Right lobe of liver (tissue), 6 donors: ENCODE results near the gene AGO3. TPM values are rescaled to one million over a fixed set of nuclear protein-coding genes. Genes with fewer than 3 reads are reported as not detected.
"Not testable (repeated sequence)": the region's sequence is repeated elsewhere in the genome, so short reads cannot be mapped to it uniquely, and the experiment has no call there.

ENCODE experiments used
- ATAC-seq, 4 donors: fragments of 200-7000 bp; cut with Tn5 transposase; one replicate each; pipeline ENCODE4 v1.9.1; 2020; ENCODE audit warnings: mild to moderate bottlenecking in 4 of 4, moderate library complexity in 4 of 4
- DNase-seq, 3 donors: peaks; one replicate each; pipeline ENCODE4 v3.0.0-alpha.2; 2020
- H3K27ac ChIP-seq, 3 donors: fragments of 200-600 bp; one replicate each; pipeline ENCODE4 v1.8.0; 2022
- H3K27me3 ChIP-seq, 2 donors: fragments of 200-600 bp; one replicate each; pipeline ENCODE4 v1.8.0; 2022
- H3K36me3 ChIP-seq, 4 donors: fragments of 200-600 bp; sonication (generic) in 1 of 4; one replicate each; pipeline versions ENCODE4 v1.5.1 to v1.8.0; 2017 to 2022; ENCODE audit warnings: control low read depth in 1 of 4
- H3K4me1 ChIP-seq, 4 donors: fragments of 200-600 bp; sonication (generic) in 1 of 4; one replicate each; pipeline versions ENCODE4 v1.5.1 to v1.8.0; 2017 to 2022; ENCODE audit warnings: control low read depth in 1 of 4
- H3K4me3 ChIP-seq, 3 donors: fragments of 200-600 bp; one replicate each; pipeline ENCODE4 v1.8.0; 2022
- H3K9me3 ChIP-seq, 4 donors: fragments of 200-600 bp; sonication (generic) in 1 of 4; one replicate each; pipeline versions ENCODE4 v1.5.1 to v1.8.0; 2017 to 2022; ENCODE audit warnings: control low read depth in 1 of 4
- POLR2A ChIP-seq: fragments of 450-650 bp; IDR thresholded peaks from one replicate; pipeline ENCODE4 v1.6.1; 2017; ENCODE audit warnings: antibody characterized with exemption, mild to moderate bottlenecking
- WGBS: methylation state at CpG from one replicate; pipeline ENCODE4 v1.1.6; 2018; ENCODE audit warnings: low coverage, low lambda C conversion rate; ENCODE audit not compliant: insufficient coverage; ENCODE audit errors: missing lambda C conversion rate; 5-methylcytosine and 5-hydroxymethylcytosine counted together
- intact Hi-C, 2 donors: fragments of 100-400 bp; cut with DNase I; formaldehyde crosslinking; loops; one replicate each; pipeline versions ENCODE4 v1.11.2 to v1.14.1; 2022
- total RNA-seq, 6 experiments: library from RNA; depleted of rRNA in 2 of 6; stranded (reverse); fragments of >200 nt in 2 of 6; fragmentation: NEBNext Ultra II Directional in 3 of 6; extraction: Animal tissue kit (Norgen Biotek cat#: 25700) in 3 of 6; gene quantifications; one replicate each; pipeline versions ENCODE4 v1.1.0 to v1.2.4, GENCODE V29; 2016 to 2023
- TF ChIP-seq, protein P1 (sequence below), 4 donors: fragments of 200-600 bp in 3 of 4; fragments of 450-650 bp in 1 of 4; IDR thresholded peaks; one replicate each; pipeline versions ENCODE4 v1.5.1 to v1.8.0; 2016 to 2022; ENCODE audit warnings: antibody characterized with exemption in 4 of 4, mild to moderate bottlenecking in 2 of 4
- donor health status: DM: no; HTN: yes; CAD: no.
- donor health status: DM: no; HTN: no; CAD: no.
- donor health status: DM: no; HTN: no; CAD: no.
- donor health status: DM: no; HTN: yes; CAD: no.
- donor health status: DM: no; HTN: yes; CAD: no.

Gene AGO3
- total RNA-seq, 6 experiments from 2014 or later, result 7.0 to 16.2 (median 13.1) TPM

DNA sequence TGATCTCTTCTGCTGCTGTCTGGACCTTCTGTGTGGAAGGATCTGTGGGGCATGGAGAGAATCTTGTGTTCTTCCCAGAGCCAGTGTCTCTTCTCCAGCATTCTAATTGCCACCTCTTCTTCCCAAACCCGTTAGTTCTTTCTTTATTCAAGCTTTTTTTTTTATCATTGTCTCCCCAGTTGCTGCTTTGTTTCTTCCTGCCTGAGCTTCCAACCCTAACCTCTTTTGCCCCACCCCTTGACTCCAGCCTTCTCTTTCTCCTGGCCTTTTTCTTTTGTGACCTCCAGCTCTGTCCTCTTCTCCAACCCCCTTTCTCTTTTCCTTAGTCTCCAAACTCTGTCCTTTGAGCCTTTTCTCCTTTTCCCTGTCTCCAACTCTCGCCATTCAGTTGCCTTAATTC is 43.4 kb upstream of the AGO3 start:
- WGBS, result 92% methylated on average over 2 of the region's 2 CpGs
- intact Hi-C loops, result no loop called here
- no peak for DNase-seq
- H3K36me3 ChIP-seq, result peaks cover 0 to 7% (median 3%) of the 10 kb centered on the region in 4 donors
- H3K27ac ChIP-seq, result no peak overlapping the region
- H3K27me3 ChIP-seq, result no peaks in the 10 kb centered on the region
- no peaks in the 10 kb centered on the region for H3K9me3 ChIP-seq
- ATAC-seq, result no peak
- H3K4me1 ChIP-seq, result no peaks in the 10 kb centered on the region
- TF ChIP-seq POLR2A, result no peak
- TF ChIP-seq, protein P1, sequence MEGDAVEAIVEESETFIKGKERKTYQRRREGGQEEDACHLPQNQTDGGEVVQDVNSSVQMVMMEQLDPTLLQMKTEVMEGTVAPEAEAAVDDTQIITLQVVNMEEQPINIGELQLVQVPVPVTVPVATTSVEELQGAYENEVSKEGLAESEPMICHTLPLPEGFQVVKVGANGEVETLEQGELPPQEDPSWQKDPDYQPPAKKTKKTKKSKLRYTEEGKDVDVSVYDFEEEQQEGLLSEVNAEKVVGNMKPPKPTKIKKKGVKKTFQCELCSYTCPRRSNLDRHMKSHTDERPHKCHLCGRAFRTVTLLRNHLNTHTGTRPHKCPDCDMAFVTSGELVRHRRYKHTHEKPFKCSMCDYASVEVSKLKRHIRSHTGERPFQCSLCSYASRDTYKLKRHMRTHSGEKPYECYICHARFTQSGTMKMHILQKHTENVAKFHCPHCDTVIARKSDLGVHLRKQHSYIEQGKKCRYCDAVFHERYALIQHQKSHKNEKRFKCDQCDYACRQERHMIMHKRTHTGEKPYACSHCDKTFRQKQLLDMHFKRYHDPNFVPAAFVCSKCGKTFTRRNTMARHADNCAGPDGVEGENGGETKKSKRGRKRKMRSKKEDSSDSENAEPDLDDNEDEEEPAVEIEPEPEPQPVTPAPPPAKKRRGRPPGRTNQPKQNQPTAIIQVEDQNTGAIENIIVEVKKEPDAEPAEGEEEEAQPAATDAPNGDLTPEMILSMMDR (IDR thresholded peaks at IDR 0.05), result no peak
- no peak overlapping the region for H3K4me3 ChIP-seq

DNA sequence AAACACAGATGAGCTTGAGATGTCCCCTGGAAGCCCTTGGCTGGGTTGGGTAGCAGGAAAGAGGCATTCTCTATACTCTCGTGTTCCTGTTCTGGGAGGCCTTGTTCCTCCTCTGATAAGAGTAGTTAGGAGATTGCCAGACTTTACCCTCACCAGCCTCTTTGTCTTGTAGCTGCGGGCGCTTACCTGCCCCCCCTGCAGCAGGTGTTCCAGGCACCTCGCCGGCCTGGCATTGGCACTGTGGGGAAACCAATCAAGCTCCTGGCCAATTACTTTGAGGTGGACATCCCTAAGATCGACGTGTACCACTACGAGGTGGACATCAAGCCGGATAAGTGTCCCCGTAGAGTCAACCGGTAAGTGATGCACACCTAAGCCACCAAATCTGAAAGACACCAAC is 42.6 kb upstream of the AGO3 start:
- intact Hi-C loops, result no loop called here
- no peak for ATAC-seq
- no peak for TF ChIP-seq POLR2A
- TF ChIP-seq, protein P1 (IDR thresholded peaks at IDR 0.05), result no peak
- H3K4me1 ChIP-seq, result no peaks in the 10 kb centered on the region
- no peak overlapping the region for H3K27ac ChIP-seq
- H3K36me3 ChIP-seq, result peaks cover 0 to 12% (median 3%) of the 10 kb centered on the region in 4 donors
- H3K27me3 ChIP-seq, result no peaks in the 10 kb centered on the region
- WGBS, result 90% methylated on average over 7 of the region's 11 CpGs
- no peaks in the 10 kb centered on the region for H3K9me3 ChIP-seq
- no peak for DNase-seq
- H3K4me3 ChIP-seq, result no peak overlapping the region

DNA sequence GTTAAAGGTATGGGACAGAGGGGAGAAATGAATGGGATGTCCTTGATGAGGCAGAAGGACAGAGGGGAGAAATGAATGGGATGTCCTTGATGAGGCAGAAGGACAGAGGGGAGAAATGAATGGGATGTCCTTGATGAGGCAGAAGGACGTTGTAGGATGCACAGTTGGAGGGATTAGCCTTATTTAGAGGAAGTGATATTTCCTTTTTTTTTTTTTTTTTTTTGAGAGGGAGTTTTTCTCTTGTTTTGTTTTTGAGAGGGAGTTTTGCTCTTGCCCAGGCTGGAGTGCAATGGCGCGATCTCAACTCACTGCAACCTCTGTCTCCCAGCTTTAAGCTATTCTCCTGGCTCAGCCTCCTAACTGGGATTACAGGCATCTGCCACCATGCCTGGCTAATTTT is 41.9 kb upstream of the AGO3 start:
- 76% methylated on average over 3 of the region's 3 CpGs for WGBS
- H3K27me3 ChIP-seq, intact Hi-C loops, H3K9me3 ChIP-seq, ATAC-seq, DNase-seq, H3K27ac ChIP-seq, H3K4me1 ChIP-seq, H3K4me3 ChIP-seq: not testable (repeated sequence)
- H3K36me3 ChIP-seq, result peaks cover 0 to 17% (median 7%) of the 10 kb centered on the region in 4 donors

DNA sequence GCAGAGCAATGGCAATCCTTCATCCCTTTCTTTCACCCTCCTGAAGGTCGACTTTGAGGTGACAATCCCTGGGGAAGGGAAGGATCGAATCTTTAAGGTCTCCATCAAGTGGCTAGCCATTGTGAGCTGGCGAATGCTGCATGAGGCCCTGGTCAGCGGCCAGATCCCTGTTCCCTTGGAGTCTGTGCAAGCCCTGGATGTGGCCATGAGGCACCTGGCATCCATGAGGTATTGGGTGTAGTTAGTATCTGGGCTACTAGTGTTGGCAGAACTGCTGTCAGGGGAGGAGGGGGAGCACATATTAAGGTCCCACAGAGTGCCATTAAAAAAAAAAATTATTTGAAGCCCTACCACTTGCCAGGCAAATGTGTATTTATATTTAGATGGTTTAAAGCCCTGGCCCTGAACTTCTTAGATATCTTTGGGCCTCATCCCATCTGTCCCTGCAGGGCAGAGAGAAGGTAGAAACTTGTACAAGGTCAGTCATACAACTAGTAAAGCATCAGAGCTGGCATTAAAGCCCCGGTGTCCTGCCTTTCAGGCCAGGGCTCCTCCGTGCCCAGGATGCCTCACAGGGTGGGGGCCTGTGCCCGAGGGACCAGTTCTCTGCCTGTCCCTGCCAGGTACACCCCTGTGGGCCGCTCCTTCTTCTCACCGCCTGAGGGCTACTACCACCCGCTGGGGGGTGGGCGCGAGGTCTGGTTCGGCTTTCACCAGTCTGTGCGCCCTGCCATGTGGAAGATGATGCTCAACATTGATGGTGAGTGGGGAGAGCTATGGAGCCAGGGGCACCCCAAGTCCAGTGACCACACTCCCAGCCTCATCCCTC is 37.6 kb upstream of the AGO3 start:
- Histone ChIP-seq H3K9me3 (no peaks in the 10 kb centered on the region), H3K36me3 (peaks cover 0 to 39% (median 8%) of the 10 kb centered on the region in 4 donors), H3K4me3 (no peak overlapping the region), H3K27me3 (no peaks in the 10 kb centered on the region), H3K4me1 (no peaks in the 10 kb centered on the region), H3K27ac (no peak overlapping the region)
- ATAC-seq (peak in 1 of 4 donors; percentile 49), DNase-seq (peak in 1 of 3 donors; percentile 25)
- TF ChIP-seq POLR2A, result no peak
- TF ChIP-seq, protein P1 (IDR thresholded peaks at IDR 0.05), result no peak
- 98% methylated on average over 6 of the region's 14 CpGs for WGBS
- intact Hi-C loops, result no loop called here

DNA sequence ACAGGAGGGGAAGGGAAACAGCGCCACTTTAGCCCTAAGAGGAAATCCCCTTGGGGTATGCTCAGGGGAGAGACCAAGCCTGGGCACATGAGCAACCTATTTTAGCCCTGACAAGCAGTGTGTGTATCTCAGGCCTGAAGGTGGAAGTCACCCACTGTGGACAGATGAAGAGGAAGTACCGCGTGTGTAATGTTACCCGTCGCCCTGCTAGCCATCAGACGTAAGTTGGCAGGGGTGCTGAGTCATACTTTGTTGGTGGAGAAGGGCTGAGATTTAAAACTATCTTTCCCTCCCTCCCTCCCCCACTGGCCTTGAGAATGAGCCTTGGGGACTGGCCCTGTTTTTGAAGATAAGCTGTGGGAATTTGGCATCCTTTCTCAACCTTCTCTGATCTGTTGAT is 36.7 kb upstream of the AGO3 start:
- no peak for TF ChIP-seq POLR2A
- TF ChIP-seq, protein P1 (IDR thresholded peaks at IDR 0.05), result no peak
- Histone ChIP-seq H3K27me3 (no peaks in the 10 kb centered on the region), H3K27ac (no peak overlapping the region), H3K9me3 (no peaks in the 10 kb centered on the region), H3K4me1 (no peaks in the 10 kb centered on the region), H3K4me3 (no peak overlapping the region), H3K36me3 (peaks cover 0 to 39% (median 8%) of the 10 kb centered on the region in 4 donors)
- WGBS, result no CpG with 5 or more reads among the region's 6 CpGs
- ATAC-seq (peak; percentile 56 to 77 (median 68)), DNase-seq (peak in 1 of 3 donors; percentile 29)
- intact Hi-C loops, result no loop called here
